Keratinocyte (primary cell): Measurements from ENCODE around the gene SUSD4.

Experiments
- CTCF ChIP-seq, 3 experiments: IDR thresholded peaks in 1 of 3; conservative IDR thresholded peaks in 1 of 3; optimal IDR thresholded peaks in 1 of 3; 2 replicates in 2 of 3; 3 replicates in 1 of 3; pipeline versions ENCODE3 to v1.5.1; 2011; ENCODE audit warnings: low read length in 3 of 3, mild to moderate bottlenecking in 3 of 3, moderate library complexity in 2 of 3, control low read depth in 1 of 3, inconsistent platforms in 1 of 3; ENCODE audit not compliant: insufficient read depth in 2 of 3; ENCODE audit errors: extremely low read depth in 1 of 3
- EZH2 ChIP-seq: IDR thresholded peaks from one replicate; pipeline ENCODE4 v1.6.1; 2012; ENCODE audit warnings: inconsistent platforms, mild to moderate bottlenecking, low read length, moderate library complexity

GRCh38 chr1:223235091-223235490, 128.9 kb downstream of the SUSD4 start:
- TF ChIP-seq CTCF (optimal IDR thresholded peaks at IDR 0.05 in 1 of 3, IDR thresholded peaks at IDR 0.05 in 1 of 3, conservative IDR thresholded peaks at IDR 0.05 in 1 of 3; ENCODE audit: extremely low read depth in 1 of 3, insufficient read depth in 2 of 3, low read length in 3 of 3), result no peak
- TF ChIP-seq EZH2, result no peak
